K562 (cell line): ENCODE data around the gene HACL1. TPM values are rescaled to one million over a fixed set of nuclear protein-coding genes. Genes with fewer than 3 reads are reported as not detected.

Experiments
- HDAC8 ChIP-seq: fragments of 450-650 bp; IDR thresholded peaks from 2 replicates; pipeline ENCODE4 v1.6.1; 2016; ENCODE audit warnings: mild to moderate bottlenecking, missing genetic modification characterization, moderate library complexity, missing compliant biosample characterization
- NELFE ChIP-seq: IDR thresholded peaks from 2 replicates; pipeline ENCODE4 v1.6.1; 2011; ENCODE audit warnings: mild to moderate bottlenecking; ENCODE audit not compliant: insufficient read depth, insufficient read length
- PHB2 ChIP-seq: fragments of 450-650 bp; IDR thresholded peaks from 2 replicates; pipeline ENCODE4 v1.6.1; 2017; ENCODE audit warnings: low read depth
- RBM15 ChIP-seq: fragments of 200-400 bp; formaldehyde crosslinking; IDR thresholded peaks from 2 replicates; pipeline ENCODE4 v1.6.1; 2018; ENCODE audit warnings: mild to moderate bottlenecking, low read length, moderate library complexity; ENCODE audit not compliant: insufficient read depth
- SMAD1 ChIP-seq: fragments of 150-350 bp; IDR thresholded peaks from 2 replicates; pipeline ENCODE4 v1.6.1; 2014; ENCODE audit warnings: low read length, low read depth; ENCODE audit not compliant: partially characterized antibody
- SRSF1 ChIP-seq: fragments of 200-400 bp; formaldehyde crosslinking; IDR thresholded peaks from 2 replicates; pipeline ENCODE4 v1.6.1; 2017; ENCODE audit warnings: mild to moderate bottlenecking, low read depth, low read length, moderate library complexity
- TFAM ChIP-seq: fragments of 250-450 bp; sonication (Bioruptor Pico); conservative IDR thresholded peaks from 2 replicates; pipeline ENCODE4 v1.5.0; 2021; ENCODE audit warnings: mild to moderate bottlenecking, moderate library complexity
- YY1 ChIP-seq, 3 experiments: IDR thresholded peaks; 2 replicates each; pipeline ENCODE4 v1.6.1; 2011; ENCODE audit warnings: low read length in 2 of 3, mild to moderate bottlenecking in 2 of 3, moderate library complexity in 2 of 3, borderline replicate concordance in 1 of 3, control low read depth in 1 of 3, low read depth in 1 of 3; ENCODE audit not compliant: insufficient read depth in 3 of 3, insufficient replicate concordance in 2 of 3, control insufficient read depth in 1 of 3, insufficient read length in 1 of 3; ENCODE audit errors: extremely low read depth in 1 of 3
- ZNF239 ChIP-seq: fragments of 250-450 bp; sonication (Bioruptor Pico); IDR thresholded peaks from 2 replicates; pipeline ENCODE4 v1.4.0; 2020; ENCODE audit warnings: mild to moderate bottlenecking
- ZNF584 ChIP-seq: fragments of 200-800 bp; sonication (Bioruptor generic); IDR thresholded peaks from 2 replicates; pipeline ENCODE4 v1.6.1; 2016; ENCODE audit warnings: low read depth, mild to moderate bottlenecking, missing genetic modification characterization, missing compliant biosample characterization
- polyA plus RNA-seq, 8 experiments: library from polyadenylated mRNA; depleted of rRNA in 4 of 8; stranded (reverse) in 5 of 8; unstranded in 3 of 8; fragments of >200 nt; fragmentation: Nextera tagmentation in 2 of 8; fragmentation: Illumina TruSeq in 1 of 8; extraction: Ambion mirVana in 2 of 8; extraction: Trizol in 1 of 8; gene quantifications; 2 replicates each; pipeline versions ENCODE4 v1.2.1 to v1.2.3, GENCODE V29; 2011 to 2014; ENCODE audit warnings: inconsistent platforms in 1 of 8, missing spikeins in 1 of 8
- total RNA-seq, 7 experiments: library from RNA; depleted of rRNA in 6 of 7; stranded (reverse); fragments of >200 nt in 6 of 7; fragmentation: Illumina TruSeq in 2 of 7; extraction: Trizol in 2 of 7; gene quantifications; 2 replicates each; pipeline versions ENCODE4 v1.2.1 to v1.2.3, GENCODE V29; 2011 to 2021; ENCODE audit warnings: low replicate concordance in 1 of 7
- TF ChIP-seq, protein P1 (sequence below): fragments of 250-450 bp; sonication (Bioruptor Pico); IDR thresholded peaks from 2 replicates; pipeline ENCODE4 v1.5.1; 2021; ENCODE audit warnings: mild to moderate bottlenecking
- TF ChIP-seq, protein P2 (sequence below): sonication (generic); formaldehyde crosslinking; IDR thresholded peaks from 2 replicates; pipeline ENCODE4 v1.8.0; 2023; ENCODE audit warnings: missing genetic modification reagents, mild to moderate bottlenecking, borderline replicate concordance
- TF ChIP-seq, protein P3 (sequence below): fragments of 200-800 bp; sonication (Bioruptor generic); IDR thresholded peaks from 2 replicates; pipeline ENCODE4 v1.6.1; 2017; ENCODE audit warnings: missing genetic modification characterization, missing compliant biosample characterization

HACL1 gene
- total and polyA plus RNA-seq, 9 of the 15 experiments (the other 6 are each of a cell fraction or from before 2014, with no cell fraction given) = 18.9 to 61.5 (median 30.5) TPM

DNA sequence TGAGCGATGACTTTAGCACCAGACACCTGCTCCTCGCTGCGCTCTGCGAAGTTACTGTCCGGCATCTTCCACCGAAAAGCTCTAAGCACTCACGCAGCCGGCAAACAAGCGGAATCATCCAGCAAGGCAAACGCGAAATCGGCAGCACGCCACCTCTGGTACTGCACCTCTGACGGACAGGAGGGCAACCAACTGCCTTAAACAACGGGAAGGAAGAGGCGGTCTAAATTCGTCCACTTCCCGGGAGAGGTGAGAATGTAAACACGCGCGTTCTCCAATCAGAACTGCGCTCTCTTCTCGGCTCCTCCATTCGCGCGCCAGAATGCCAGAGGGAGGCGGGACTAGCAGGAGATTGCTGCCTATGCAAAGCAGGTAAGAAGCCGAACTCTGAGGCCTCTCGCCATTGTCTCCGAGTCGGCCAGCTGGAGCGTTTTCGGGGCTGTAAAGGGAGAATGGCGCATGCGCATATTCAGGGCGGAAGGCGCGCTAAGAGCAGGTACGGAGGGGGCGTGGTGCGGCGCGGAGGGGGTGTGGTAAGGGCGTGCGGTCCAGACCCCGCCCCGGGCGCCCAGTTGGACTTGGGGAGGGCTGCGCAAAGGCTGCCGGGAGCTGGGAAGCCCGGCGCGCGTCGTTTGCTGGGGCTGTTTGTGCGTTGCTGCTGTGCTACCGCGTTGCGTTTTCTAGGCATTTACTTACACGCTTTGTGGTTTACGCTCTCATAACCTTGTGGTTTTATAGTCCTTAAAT, at the start of gene HACL1, which contains the start of gene BTD (continued):
- TF ChIP-seq, protein P1, sequence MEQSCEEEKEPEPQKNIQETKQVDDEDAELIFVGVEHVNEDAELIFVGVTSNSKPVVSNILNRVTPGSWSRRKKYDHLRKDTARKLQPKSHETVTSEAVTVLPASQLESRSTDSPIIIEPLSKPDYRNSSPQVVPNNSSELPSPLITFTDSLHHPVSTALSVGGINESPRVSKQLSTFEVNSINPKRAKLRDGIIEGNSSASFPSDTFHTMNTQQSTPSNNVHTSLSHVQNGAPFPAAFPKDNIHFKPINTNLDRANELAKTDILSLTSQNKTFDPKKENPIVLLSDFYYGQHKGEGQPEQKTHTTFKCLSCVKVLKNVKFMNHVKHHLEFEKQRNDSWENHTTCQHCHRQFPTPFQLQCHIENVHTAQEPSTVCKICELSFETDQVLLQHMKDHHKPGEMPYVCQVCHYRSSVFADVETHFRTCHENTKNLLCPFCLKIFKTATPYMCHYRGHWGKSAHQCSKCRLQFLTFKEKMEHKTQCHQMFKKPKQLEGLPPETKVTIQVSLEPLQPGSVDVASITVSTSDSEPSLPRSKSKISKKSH (CRISPR knock-in tag) = no peak
- TF ChIP-seq SMAD1 (no peak), ZNF584 (CRISPR knock-in tag) (no peak), SRSF1 (no peak), PHB2 (no peak), TFAM (CRISPR knock-in tag) (no peak), ZNF239 (CRISPR knock-in tag) (no peak), RBM15 (no peak), NELFE (no peak), YY1 (IDR thresholded peaks at IDR 0.05; ENCODE audit: borderline replicate concordance in 1 of 3, control insufficient read depth in 1 of 3, extremely low read depth in 1 of 3, insufficient read depth in 3 of 3, insufficient read length in 1 of 3, insufficient replicate concordance in 2 of 3, low read depth in 1 of 3, low read length in 2 of 3) (peak in 2 of 3 experiments; percentile 65 to 71), HDAC8 (tag) (no peak)
- TF ChIP-seq, protein P2, sequence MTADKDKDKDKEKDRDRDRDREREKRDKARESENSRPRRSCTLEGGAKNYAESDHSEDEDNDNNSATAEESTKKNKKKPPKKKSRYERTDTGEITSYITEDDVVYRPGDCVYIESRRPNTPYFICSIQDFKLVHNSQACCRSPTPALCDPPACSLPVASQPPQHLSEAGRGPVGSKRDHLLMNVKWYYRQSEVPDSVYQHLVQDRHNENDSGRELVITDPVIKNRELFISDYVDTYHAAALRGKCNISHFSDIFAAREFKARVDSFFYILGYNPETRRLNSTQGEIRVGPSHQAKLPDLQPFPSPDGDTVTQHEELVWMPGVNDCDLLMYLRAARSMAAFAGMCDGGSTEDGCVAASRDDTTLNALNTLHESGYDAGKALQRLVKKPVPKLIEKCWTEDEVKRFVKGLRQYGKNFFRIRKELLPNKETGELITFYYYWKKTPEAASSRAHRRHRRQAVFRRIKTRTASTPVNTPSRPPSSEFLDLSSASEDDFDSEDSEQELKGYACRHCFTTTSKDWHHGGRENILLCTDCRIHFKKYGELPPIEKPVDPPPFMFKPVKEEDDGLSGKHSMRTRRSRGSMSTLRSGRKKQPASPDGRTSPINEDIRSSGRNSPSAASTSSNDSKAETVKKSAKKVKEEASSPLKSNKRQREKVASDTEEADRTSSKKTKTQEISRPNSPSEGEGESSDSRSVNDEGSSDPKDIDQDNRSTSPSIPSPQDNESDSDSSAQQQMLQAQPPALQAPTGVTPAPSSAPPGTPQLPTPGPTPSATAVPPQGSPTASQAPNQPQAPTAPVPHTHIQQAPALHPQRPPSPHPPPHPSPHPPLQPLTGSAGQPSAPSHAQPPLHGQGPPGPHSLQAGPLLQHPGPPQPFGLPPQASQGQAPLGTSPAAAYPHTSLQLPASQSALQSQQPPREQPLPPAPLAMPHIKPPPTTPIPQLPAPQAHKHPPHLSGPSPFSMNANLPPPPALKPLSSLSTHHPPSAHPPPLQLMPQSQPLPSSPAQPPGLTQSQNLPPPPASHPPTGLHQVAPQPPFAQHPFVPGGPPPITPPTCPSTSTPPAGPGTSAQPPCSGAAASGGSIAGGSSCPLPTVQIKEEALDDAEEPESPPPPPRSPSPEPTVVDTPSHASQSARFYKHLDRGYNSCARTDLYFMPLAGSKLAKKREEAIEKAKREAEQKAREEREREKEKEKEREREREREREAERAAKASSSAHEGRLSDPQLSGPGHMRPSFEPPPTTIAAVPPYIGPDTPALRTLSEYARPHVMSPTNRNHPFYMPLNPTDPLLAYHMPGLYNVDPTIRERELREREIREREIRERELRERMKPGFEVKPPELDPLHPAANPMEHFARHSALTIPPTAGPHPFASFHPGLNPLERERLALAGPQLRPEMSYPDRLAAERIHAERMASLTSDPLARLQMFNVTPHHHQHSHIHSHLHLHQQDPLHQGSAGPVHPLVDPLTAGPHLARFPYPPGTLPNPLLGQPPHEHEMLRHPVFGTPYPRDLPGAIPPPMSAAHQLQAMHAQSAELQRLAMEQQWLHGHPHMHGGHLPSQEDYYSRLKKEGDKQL = no peak
- TF ChIP-seq, protein P3, sequence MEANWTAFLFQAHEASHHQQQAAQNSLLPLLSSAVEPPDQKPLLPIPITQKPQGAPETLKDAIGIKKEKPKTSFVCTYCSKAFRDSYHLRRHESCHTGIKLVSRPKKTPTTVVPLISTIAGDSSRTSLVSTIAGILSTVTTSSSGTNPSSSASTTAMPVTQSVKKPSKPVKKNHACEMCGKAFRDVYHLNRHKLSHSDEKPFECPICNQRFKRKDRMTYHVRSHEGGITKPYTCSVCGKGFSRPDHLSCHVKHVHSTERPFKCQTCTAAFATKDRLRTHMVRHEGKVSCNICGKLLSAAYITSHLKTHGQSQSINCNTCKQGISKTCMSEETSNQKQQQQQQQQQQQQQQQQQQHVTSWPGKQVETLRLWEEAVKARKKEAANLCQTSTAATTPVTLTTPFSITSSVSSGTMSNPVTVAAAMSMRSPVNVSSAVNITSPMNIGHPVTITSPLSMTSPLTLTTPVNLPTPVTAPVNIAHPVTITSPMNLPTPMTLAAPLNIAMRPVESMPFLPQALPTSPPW = peak; percentile 89
